WTC11 (cell line): ENCODE data around the gene MRPS16.

Source experiments
- CTCF ChIP-seq: fragments of 200-600 bp; IDR thresholded peaks from 2 replicates; pipeline ENCODE4 v1.8.0; 2022; ENCODE audit warnings: antibody characterized with exemption
- E2F5 ChIP-seq: sonication (generic); formaldehyde crosslinking; IDR thresholded peaks from 2 replicates; pipeline ENCODE4 v1.8.1; 2022; ENCODE audit warnings: mild to moderate bottlenecking, moderate library complexity, missing genetic modification reagents
- ZNF317 ChIP-seq: sonication (generic); formaldehyde crosslinking; IDR thresholded peaks from 2 replicates; pipeline ENCODE4 v1.8.1; 2023; ENCODE audit warnings: low read depth, mild to moderate bottlenecking, moderate library complexity, missing genetic modification reagents, borderline replicate concordance

GRCh38 chr10:73287441-73287840, 35.0 kb upstream of the MRPS16 start:
- no peak for TF ChIP-seq E2F5
- TF ChIP-seq CTCF = no peak
- no peak for TF ChIP-seq ZNF317
